ENCODE results near the gene LRRC74B.

GRCh38 chr22:21044931-21045584 is 688 bp upstream of the LRRC74B start:
- TF ChIP-seq SP1 (IDR thresholded peaks at IDR 0.05) = no peak
- no peak for TF ChIP-seq FOXA1 (IDR thresholded peaks at IDR 0.05)
- no peak for TF ChIP-seq FOXM1 (IDR thresholded peaks at IDR 0.05; ENCODE audit: borderline replicate concordance)
- TF ChIP-seq FOXK2 (IDR thresholded peaks at IDR 0.05) = no peak
- TF ChIP-seq SUZ12 (IDR thresholded peaks at IDR 0.05) = no peak
- no peak for TF ChIP-seq TARDBP (IDR thresholded peaks at IDR 0.05)
- no peak for TF ChIP-seq LEF1 (IDR thresholded peaks at IDR 0.05; ENCODE audit: borderline replicate concordance)
- no peak for TF ChIP-seq L3MBTL2 (conservative IDR thresholded peaks at IDR 0.05)
- no peak for TF ChIP-seq HDGF (IDR thresholded peaks at IDR 0.05; ENCODE audit: borderline replicate concordance)
- TF ChIP-seq PKNOX1 (IDR thresholded peaks at IDR 0.05) = no peak
- no peak for TF ChIP-seq ELF4 (IDR thresholded peaks at IDR 0.05)
- no peak for TF ChIP-seq BHLHE40 (IDR thresholded peaks at IDR 0.05; ENCODE audit: borderline replicate concordance)
- no peak for TF ChIP-seq CTBP1 (IDR thresholded peaks at IDR 0.05; ENCODE audit: borderline replicate concordance)

All from HEK293T (cell line).